Fibroblast of mammary gland (primary cell): ENCODE results near the gene SYT8.

Experiments
- DNase-seq: peaks from one replicate; pipeline ENCODE4 v3.0.0-alpha.2; 2010; ENCODE audit warnings: low read depth
- H3K4me3 ChIP-seq: 2 replicates; pipeline ENCODE4 v1.5.1; 2011; ENCODE audit warnings: low read depth, mild to moderate bottlenecking, low read length, moderate library complexity; ENCODE audit not compliant: control insufficient read depth
- CTCF ChIP-seq: conservative IDR thresholded peaks from 2 replicates; pipeline ENCODE4 v1.5.1; 2011; ENCODE audit warnings: low read depth, low read length, inconsistent platforms; ENCODE audit not compliant: control insufficient read depth, insufficient read depth

SYT8 gene

GRCh38 chr11:1834779-1835670, at the start of gene SYT8:
TSS of gene SYT8 (plus strand) at chr11:1834990. CDS start at chr11:1835106, 116 bp downstream.
- TF ChIP-seq CTCF: no peak
- DNase-seq: no peak
- H3K4me3 ChIP-seq: no peak within 1 kb of the TSS

- no peak overlapping the region for H3K4me3 ChIP-seq
- DNase-seq: no peak
- no peak for TF ChIP-seq CTCF
Measured at GRCh38 chr11:1785749-1786413, 48.9 kb upstream of the SYT8 start.

- TF ChIP-seq CTCF: no peak
- H3K4me3 ChIP-seq: no peak overlapping the region
- DNase-seq: no peak
Measured at GRCh38 chr11:1786466-1786865, 48.3 kb upstream of the SYT8 start.

GRCh38 chr11:1791912-1792311, 42.9 kb upstream of the SYT8 start:
- no peak for TF ChIP-seq CTCF
- DNase-seq: no peak
- no peak overlapping the region for H3K4me3 ChIP-seq

GRCh38 chr11:1792461-1792860, 42.3 kb upstream of the SYT8 start:
- DNase-seq: no peak
- no peak for TF ChIP-seq CTCF
- no peak overlapping the region for H3K4me3 ChIP-seq

- no peak overlapping the region for H3K4me3 ChIP-seq
- no peak for DNase-seq
- no peak for TF ChIP-seq CTCF
Measured at GRCh38 chr11:1793081-1793480, 41.7 kb upstream of the SYT8 start.
